Stimulated activated CD8-positive, alpha-beta memory T cell treated with anti-CD3 and anti-CD28 coated beads, Interleukin-4, amount 100 ng/mL, for 1 hour (primary cell): ENCODE results near the gene TSHZ3.

Experiments
- DNase-seq, 2 donors: peaks; one replicate each; pipeline ENCODE4 v3.0.0-alpha.2; 2020; ENCODE audit warnings: low read depth in 2 of 2, low spot score in 1 of 2

TSHZ3 gene

GRCh38 chr19:31354799-31355664 is 5.8 kb upstream of the TSHZ3 start:
- DNase-seq = no peak

GRCh38 chr19:31354316-31354715 is 5.1 kb upstream of the TSHZ3 start:
- no peak for DNase-seq

GRCh38 chr19:31353833-31354232 is 4.6 kb upstream of the TSHZ3 start:
- DNase-seq = no peak

- DNase-seq = no peak
These were observed 3.8 kb upstream of the TSHZ3 start for GRCh38 chr19:31352782-31353651.

GRCh38 chr19:31352296-31352781 is 3.1 kb upstream of the TSHZ3 start:
- DNase-seq = no peak

- DNase-seq = no peak
These were observed 2.6 kb upstream of the TSHZ3 start for GRCh38 chr19:31351855-31352195.

- DNase-seq = no peak
These were observed 2.0 kb upstream of the TSHZ3 start for GRCh38 chr19:31351056-31351854.

- no peak for DNase-seq
These were observed 1.4 kb upstream of the TSHZ3 start for GRCh38 chr19:31350693-31351055.

GRCh38 chr19:31350033-31350692 is 927 bp upstream of the TSHZ3 start:
- DNase-seq = no peak

GRCh38 chr19:31348481-31349159 is 616 bp downstream of the TSHZ3 start:
- DNase-seq = no peak

GRCh38 chr19:31347828-31348392 is 1.3 kb downstream of the TSHZ3 start:
- DNase-seq = no peak

- DNase-seq = no peak
These were observed 1.9 kb downstream of the TSHZ3 start for GRCh38 chr19:31347354-31347753.

- DNase-seq = no peak
These were observed 2.8 kb downstream of the TSHZ3 start for GRCh38 chr19:31346184-31347059.

GRCh38 chr19:31344403-31344802 is 4.8 kb downstream of the TSHZ3 start:
- DNase-seq = no peak

GRCh38 chr19:31342926-31343325 is 6.3 kb downstream of the TSHZ3 start:
- no peak for DNase-seq

- DNase-seq = no peak
These were observed 8.9 kb downstream of the TSHZ3 start for GRCh38 chr19:31340042-31341025.

GRCh38 chr19:31339411-31339810 is 9.8 kb downstream of the TSHZ3 start:
- DNase-seq = no peak
